ENCODE results near the gene KIF5C. TPM values are rescaled to one million over a fixed set of nuclear protein-coding genes. Genes with fewer than 3 reads are reported as not detected.

The KIF5C gene
- total RNA-seq, 4 donors from 2014 or later, result 0.75 to 3.2 (median 2.3) TPM

DNA sequence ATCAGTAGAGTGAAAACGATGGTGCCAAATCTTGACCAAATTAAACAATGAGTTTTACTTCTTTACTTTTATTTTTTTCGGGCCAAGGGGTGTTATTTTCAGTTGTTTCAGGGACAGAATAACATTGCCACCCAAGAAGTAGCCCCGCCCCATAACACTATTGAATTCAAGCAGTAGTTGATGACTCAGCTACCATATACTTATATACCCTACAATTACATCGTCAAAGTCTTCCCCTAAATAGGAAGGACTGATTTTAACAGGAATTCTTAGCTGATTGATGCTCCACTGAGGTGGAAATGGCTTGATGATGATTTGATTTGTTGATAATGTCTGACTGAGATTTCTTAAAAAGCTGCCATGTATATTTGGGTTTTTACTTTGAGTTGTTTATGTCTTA lies 188.2 kb downstream of the KIF5C start:
- H3K4me3 ChIP-seq, result no peak overlapping the region
- H3K27me3 ChIP-seq, result no peaks in the 10 kb centered on the region
- TF ChIP-seq, protein P1, sequence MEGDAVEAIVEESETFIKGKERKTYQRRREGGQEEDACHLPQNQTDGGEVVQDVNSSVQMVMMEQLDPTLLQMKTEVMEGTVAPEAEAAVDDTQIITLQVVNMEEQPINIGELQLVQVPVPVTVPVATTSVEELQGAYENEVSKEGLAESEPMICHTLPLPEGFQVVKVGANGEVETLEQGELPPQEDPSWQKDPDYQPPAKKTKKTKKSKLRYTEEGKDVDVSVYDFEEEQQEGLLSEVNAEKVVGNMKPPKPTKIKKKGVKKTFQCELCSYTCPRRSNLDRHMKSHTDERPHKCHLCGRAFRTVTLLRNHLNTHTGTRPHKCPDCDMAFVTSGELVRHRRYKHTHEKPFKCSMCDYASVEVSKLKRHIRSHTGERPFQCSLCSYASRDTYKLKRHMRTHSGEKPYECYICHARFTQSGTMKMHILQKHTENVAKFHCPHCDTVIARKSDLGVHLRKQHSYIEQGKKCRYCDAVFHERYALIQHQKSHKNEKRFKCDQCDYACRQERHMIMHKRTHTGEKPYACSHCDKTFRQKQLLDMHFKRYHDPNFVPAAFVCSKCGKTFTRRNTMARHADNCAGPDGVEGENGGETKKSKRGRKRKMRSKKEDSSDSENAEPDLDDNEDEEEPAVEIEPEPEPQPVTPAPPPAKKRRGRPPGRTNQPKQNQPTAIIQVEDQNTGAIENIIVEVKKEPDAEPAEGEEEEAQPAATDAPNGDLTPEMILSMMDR (IDR thresholded peaks at IDR 0.05), result no peak
- no peak for TF ChIP-seq POLR2AphosphoS5 (IDR thresholded peaks at IDR 0.05)
- no peak for TF ChIP-seq EP300 (IDR thresholded peaks at IDR 0.05; ENCODE audit: low read depth)
- no peak for TF ChIP-seq POLR2A (IDR thresholded peaks at IDR 0.05)
- no peak overlapping the region for H3K27ac ChIP-seq
- 55 to 58% methylated on average over 4 of the region's 4 CpGs for WGBS, 2 donors (ENCODE audit: low coverage in 1 of 2)
- no peak for DNase-seq
- intact Hi-C loops (cut with DNase I; ENCODE audit: low total_unique reads) (no loop called here), in situ Hi-C loops (cut with MboI; ENCODE audit: low pct_ligation_motif_present in 1 of 4, low pct_unique_long_range_greater_than_20kb in 1 of 4, low sequenced_read_pairs in 3 of 4) (no loop called here)
- H3K9me3 ChIP-seq, result no peaks in the 10 kb centered on the region
- peaks cover 4 to 20% (median 15%) of the 10 kb centered on the region in 4 donors for H3K4me1 ChIP-seq
- H3K36me3 ChIP-seq, result no peaks in the 10 kb centered on the region

DNA sequence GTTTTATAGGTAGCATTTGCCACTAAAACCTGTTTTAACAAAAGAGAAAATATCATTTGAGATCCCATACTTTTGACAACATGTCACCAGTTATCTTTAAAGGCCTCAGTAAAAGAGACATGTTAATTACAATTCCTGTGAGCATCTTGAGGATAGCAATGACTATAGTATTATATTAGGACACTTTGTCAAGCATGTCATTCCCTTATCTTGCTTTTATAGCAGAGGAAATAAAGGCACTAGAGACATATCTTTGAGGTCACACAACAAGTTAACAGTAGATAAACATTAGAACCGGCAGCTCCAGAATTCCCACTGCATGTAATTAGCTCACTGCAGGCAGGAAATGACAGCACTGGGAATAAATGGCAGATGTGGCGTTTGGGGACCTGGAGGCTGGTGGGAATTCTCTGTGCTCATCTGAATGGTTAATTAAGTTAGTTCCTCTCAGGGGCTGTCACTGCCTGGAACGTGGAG lies 189.4 kb downstream of the KIF5C start:
- no peaks in the 10 kb centered on the region for H3K36me3 ChIP-seq
- in situ Hi-C loops (cut with MboI; ENCODE audit: low pct_ligation_motif_present in 1 of 4, low pct_unique_long_range_greater_than_20kb in 1 of 4, low sequenced_read_pairs in 3 of 4) (no loop called here), intact Hi-C loops (cut with DNase I; ENCODE audit: low total_unique reads) (no loop called here)
- peak; percentile 34 for DNase-seq
- H3K4me1 ChIP-seq, result peaks cover 4 to 20% (median 15%) of the 10 kb centered on the region in 4 donors
- TF ChIP-seq, protein P1 (IDR thresholded peaks at IDR 0.05), result no peak
- TF ChIP-seq POLR2A (IDR thresholded peaks at IDR 0.05) (no peak), POLR2AphosphoS5 (IDR thresholded peaks at IDR 0.05) (peak in 1 of 3 donors; percentile 20), EP300 (IDR thresholded peaks at IDR 0.05; ENCODE audit: low read depth) (no peak)
- H3K9me3 ChIP-seq, result no peaks in the 10 kb centered on the region
- WGBS, 2 donors (ENCODE audit: low coverage in 1 of 2), result 39% methylated on average over 3 of the region's 3 CpGs; no CpG with 5 or more reads in 1 of the 2 donors
- no peaks in the 10 kb centered on the region for H3K27me3 ChIP-seq
- H3K4me3 ChIP-seq, result no peak overlapping the region
- peak overlapping the region in 3 of 4 donors; percentile 15 to 53 (median 33) for H3K27ac ChIP-seq

DNA sequence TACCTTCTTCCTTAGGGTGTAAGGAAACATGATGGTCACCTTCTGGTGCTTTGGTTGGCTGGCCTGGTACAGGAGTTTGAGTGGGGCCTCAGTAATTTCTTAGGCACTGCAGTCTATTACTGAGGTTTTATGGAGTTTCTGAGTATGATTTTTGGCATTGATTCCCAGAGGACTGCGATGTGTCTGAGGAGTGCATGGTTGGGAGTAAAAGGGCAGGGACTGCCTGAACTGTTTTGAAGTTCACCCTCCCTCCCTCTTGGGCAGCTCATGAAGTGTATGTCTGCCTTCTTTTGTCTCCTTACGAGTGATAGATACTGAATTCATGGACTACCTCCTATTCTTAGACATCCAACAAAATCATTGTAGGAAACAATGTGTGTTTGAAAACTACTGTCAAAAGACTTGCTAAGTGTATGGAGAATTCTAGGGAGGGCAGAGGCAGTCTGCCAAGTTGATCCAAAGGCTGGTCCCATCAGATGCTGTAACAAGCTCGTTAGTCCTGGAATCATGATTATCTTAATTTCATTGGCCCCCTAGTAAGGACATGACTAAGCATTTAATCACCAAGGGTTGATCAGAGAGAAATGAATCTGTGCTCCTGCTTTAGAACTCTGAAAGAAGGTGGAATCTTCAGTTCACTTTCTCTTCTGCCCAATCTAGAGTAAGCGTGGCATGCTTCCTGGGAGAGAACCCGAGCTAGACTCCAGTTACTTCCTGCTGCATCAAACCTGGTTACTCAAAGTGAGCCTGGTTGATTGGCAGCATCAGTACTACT lies 190.0 kb downstream of the KIF5C start:
- Histone ChIP-seq H3K9me3 (no peaks in the 10 kb centered on the region), H3K27ac (peak overlapping the region in 3 of 4 donors; percentile 15 to 53 (median 33)), H3K4me1 (peaks cover 4 to 20% (median 15%) of the 10 kb centered on the region in 4 donors), H3K4me3 (no peak overlapping the region), H3K36me3 (no peaks in the 10 kb centered on the region), H3K27me3 (no peaks in the 10 kb centered on the region)
- in situ Hi-C loops (cut with MboI; ENCODE audit: low pct_ligation_motif_present in 1 of 4, low pct_unique_long_range_greater_than_20kb in 1 of 4, low sequenced_read_pairs in 3 of 4) (no loop called here), intact Hi-C loops (cut with DNase I; ENCODE audit: low total_unique reads) (no loop called here)
- WGBS, 2 donors (ENCODE audit: low coverage in 1 of 2), result 55 to 58% methylated on average over 2 to 5 of the region's 5 CpGs
- no peak for DNase-seq
- TF ChIP-seq EP300 (IDR thresholded peaks at IDR 0.05; ENCODE audit: low read depth) (no peak), POLR2AphosphoS5 (IDR thresholded peaks at IDR 0.05) (no peak), POLR2A (IDR thresholded peaks at IDR 0.05) (no peak)
- TF ChIP-seq, protein P1 (IDR thresholded peaks at IDR 0.05), result no peak

DNA sequence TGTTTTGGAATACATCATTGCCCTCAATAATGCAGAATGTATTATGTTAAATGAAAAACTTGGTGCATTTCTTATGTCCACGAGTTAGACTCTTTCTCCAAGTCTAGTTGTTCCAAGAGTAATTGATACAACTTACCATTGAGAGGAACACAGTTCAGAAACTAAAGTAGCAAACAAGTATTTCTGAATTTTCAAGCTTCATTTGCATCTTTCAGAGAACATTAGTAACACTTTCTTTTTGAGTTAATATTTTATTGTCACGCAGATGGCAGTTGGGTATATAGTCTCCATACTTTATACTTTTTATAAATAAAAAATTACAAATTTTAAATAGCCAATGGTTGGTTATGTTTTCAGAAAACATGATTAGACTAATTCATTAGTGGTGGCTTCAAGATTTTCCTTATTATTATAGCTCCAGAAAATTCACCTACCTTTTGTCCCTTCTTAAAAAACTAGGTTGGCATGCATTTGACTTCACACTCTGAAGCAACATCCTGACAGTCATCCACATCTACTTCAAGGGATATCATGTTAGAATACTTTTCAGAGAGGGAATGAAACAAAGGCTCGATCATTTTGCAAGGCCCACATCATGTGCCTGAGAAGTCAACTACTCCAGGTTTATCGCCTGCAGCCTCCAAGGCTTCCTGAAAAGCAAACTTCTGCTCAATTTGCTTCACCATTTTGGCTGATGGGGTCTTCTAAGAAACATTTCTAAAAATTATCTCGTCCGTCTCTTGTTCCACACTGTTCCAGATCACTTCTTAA lies 193.4 kb downstream of the KIF5C start:
- no peaks in the 10 kb centered on the region for H3K27me3 ChIP-seq
- intact Hi-C loops (cut with DNase I; ENCODE audit: low total_unique reads) (no loop called here), in situ Hi-C loops (cut with MboI; ENCODE audit: low pct_ligation_motif_present in 1 of 4, low pct_unique_long_range_greater_than_20kb in 1 of 4, low sequenced_read_pairs in 3 of 4) (no loop called here)
- H3K27ac ChIP-seq, result no peak overlapping the region
- H3K36me3 ChIP-seq, result no peaks in the 10 kb centered on the region
- no peaks in the 10 kb centered on the region for H3K9me3 ChIP-seq
- TF ChIP-seq, protein P1 (IDR thresholded peaks at IDR 0.05), result no peak
- TF ChIP-seq EP300 (IDR thresholded peaks at IDR 0.05; ENCODE audit: low read depth) (no peak), POLR2A (IDR thresholded peaks at IDR 0.05) (no peak), POLR2AphosphoS5 (IDR thresholded peaks at IDR 0.05) (no peak)
- DNase-seq, result no peak
- H3K4me1 ChIP-seq, result peaks cover 4 to 19% (median 15%) of the 10 kb centered on the region in 4 donors
- 88% methylated on average over 6 of the region's 6 CpGs for WGBS, 2 donors (ENCODE audit: low coverage in 1 of 2)
- H3K4me3 ChIP-seq, result no peak overlapping the region
